Activated CD4-positive, alpha-beta T cell treated with anti-CD3 and anti-CD28 coated beads, Interleukin-2, amount 50 U/mL, for 16 hours (primary cell): Measurements from ENCODE around the gene TDRD10.

Experiments
- DNase-seq: peaks from one replicate; pipeline ENCODE4 v3.0.0-alpha.2; 2020

Gene TDRD10

GRCh38 chr1:154583773-154584172 lies 81.8 kb downstream of the TDRD10 start:
- DNase-seq, result no peak

GRCh38 chr1:154584267-154584994 lies 82.4 kb downstream of the TDRD10 start:
- DNase-seq, result no peak

GRCh38 chr1:154586231-154586630 lies 84.2 kb downstream of the TDRD10 start:
- no peak for DNase-seq

DNA sequence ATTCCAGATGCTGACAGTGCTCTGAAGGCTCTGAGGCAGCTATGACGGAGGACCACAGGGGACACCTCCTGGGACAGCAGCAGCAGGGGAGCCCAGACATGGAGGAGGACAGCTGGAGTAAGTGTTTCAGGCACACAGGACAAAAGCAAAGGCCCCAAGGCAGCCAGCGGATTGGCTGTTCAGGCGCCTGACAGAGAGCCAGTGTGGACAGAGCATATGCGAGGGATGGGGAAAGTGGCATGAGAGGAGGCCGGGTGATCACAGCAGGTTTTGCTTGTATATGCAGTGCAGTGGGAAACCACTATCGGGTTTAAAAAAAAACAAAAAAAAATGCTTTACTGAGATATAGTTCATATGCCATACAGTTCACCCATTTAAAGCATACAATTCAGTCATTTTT lies 84.6 kb downstream of the TDRD10 start:
- no peak for DNase-seq

DNA sequence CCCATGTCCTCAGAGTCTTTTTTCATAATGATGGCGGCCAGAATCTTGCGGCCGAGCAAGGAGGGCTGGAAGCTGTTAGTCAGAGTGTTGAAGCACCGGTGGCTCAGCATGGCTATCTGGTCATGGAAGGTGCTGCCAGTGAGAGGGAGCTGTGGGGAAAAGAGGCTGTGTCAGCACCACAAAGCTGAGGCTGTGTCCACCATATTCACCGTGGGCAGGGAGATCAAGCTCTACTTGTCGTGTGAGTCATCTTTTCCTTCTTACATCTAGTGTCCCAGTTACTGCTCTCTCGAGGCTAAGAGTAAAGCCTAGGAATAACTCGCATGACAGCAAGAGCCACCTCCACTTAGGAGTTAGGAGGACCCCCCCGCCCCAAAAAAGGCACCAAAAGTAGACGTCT lies 87.8 kb downstream of the TDRD10 start:
- DNase-seq, result no peak

- DNase-seq, result no peak
Observed at GRCh38 chr1:154590756-154591155, 88.7 kb downstream of the TDRD10 start.

DNA sequence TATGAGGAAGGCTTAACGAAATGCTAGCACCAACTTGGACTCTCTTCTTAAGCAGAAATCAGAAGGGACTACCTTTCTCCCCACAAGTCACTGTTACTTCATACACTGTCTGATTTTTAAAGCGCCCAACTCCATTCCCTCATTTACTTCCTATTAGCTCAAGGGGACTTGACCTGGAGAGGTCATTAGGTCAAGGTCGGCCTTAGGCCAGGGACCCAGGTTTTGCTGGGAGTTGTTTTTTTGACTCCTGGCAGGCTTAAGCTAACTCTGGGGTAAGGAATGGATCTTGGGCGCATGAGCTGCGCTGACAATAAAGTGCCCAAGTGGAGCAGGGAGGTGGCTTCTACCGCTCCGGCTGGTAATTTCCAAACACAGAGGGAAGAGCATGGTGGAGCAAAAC lies 89.2 kb downstream of the TDRD10 start:
- no peak for DNase-seq

- DNase-seq, result no peak
Observed at GRCh38 chr1:154593390-154593789, 91.4 kb downstream of the TDRD10 start.

GRCh38 chr1:154594811-154595210 lies 92.8 kb downstream of the TDRD10 start:
- no peak for DNase-seq

- no peak for DNase-seq
Observed at GRCh38 chr1:154595621-154596020, 93.6 kb downstream of the TDRD10 start.
